PC-3 (cell line): ENCODE measurements around the gene ERAL1. TPM values are rescaled to one million over a fixed set of nuclear protein-coding genes. Genes with fewer than 3 reads are reported as not detected.

ENCODE experiments used
- ATAC-seq: fragments of 200-7000 bp; cut with Tn5 transposase; 2 replicates; pipeline ENCODE4 v1.9.1; 2020; ENCODE audit warnings: mild to moderate bottlenecking, moderate library complexity
- BruUV-seq: library from RNA; stranded (reverse); fragments of 400-500 nt; replicated peaks from 2 replicates; lab custom pipeline; 2021; lab: Mats Ljungman, UMichigan
- CTCF ChIA-PET: fragments of 300-600 bp; sonication (Branson Sonifier 250); formaldehyde crosslinking; loops from one replicate; lab custom pipeline; 2022; ENCODE audit warnings: antibody characterized with exemption; lab: Charles Lee
- POLR2A ChIA-PET: fragments of 300-600 bp; sonication (Branson Sonifier 250); formaldehyde crosslinking; loops from one replicate; lab custom pipeline; 2022; ENCODE audit warnings: antibody characterized with exemption; ENCODE audit not compliant: unreplicated experiment; lab: Charles Lee
- DNase-seq: peaks from one replicate; pipeline ENCODE4 v3.0.0-alpha.2; 2015
- H2AFZ ChIP-seq: fragments of 300-600 bp; sonication (generic); 2 replicates; pipeline ENCODE4 v1.6.0; 2016; ENCODE audit warnings: antibody characterized with exemption, low read length
- H3F3A ChIP-seq: fragments of 300-600 bp; sonication (generic); one replicate; pipeline ENCODE4 v1.6.0; 2017; ENCODE audit warnings: antibody characterized with exemption, low read length, control low read depth, mild to moderate bottlenecking; ENCODE audit not compliant: unreplicated experiment
- H3K27ac ChIP-seq: fragments of 300-600 bp; sonication (generic); 2 replicates; pipeline ENCODE4 v1.5.1; 2016; ENCODE audit warnings: mild to moderate bottlenecking, low read length
- H3K27me3 ChIP-seq: fragments of 300-600 bp; sonication (generic); 2 replicates; pipeline ENCODE4 v1.6.1; 2016; ENCODE audit warnings: low read length, mixed read lengths
- H3K36me3 ChIP-seq: fragments of 300-600 bp; sonication (generic); 2 replicates; pipeline ENCODE4 v1.6.1; 2016; ENCODE audit warnings: low read depth, mixed run types, low read length, mixed read lengths
- H3K4me1 ChIP-seq: fragments of 300-600 bp; sonication (generic); 2 replicates; pipeline ENCODE4 v1.5.1; 2016; ENCODE audit warnings: low read length; ENCODE audit not compliant: insufficient read depth
- H3K4me2 ChIP-seq: fragments of 300-600 bp; sonication (generic); 2 replicates; pipeline ENCODE4 v1.6.0; 2016; ENCODE audit warnings: low read length
- H3K4me3 ChIP-seq: fragments of 300-600 bp; sonication (generic); 2 replicates; pipeline ENCODE4 v1.5.1; 2016; ENCODE audit warnings: mild to moderate bottlenecking, low read length, mixed read lengths
- H3K79me2 ChIP-seq: fragments of 300-600 bp; sonication (generic); 2 replicates; pipeline ENCODE4 v1.6.1; 2017; ENCODE audit warnings: low read length, mixed read lengths
- H3K9ac ChIP-seq: fragments of 300-600 bp; sonication (generic); 2 replicates; pipeline ENCODE4 v1.6.0; 2016; ENCODE audit warnings: mild to moderate bottlenecking, low read length
- H3K9me2 ChIP-seq: fragments of 300-600 bp; sonication (generic); replicated peaks from 2 replicates; pipeline ENCODE4 v1.6.1; 2016; ENCODE audit warnings: mixed run types, low read length, mixed read lengths
- H3K9me3 ChIP-seq: fragments of 300-600 bp; sonication (generic); 2 replicates; pipeline ENCODE4 v1.6.1; 2016; ENCODE audit warnings: low read length, mixed read lengths
- H4K20me1 ChIP-seq: fragments of 300-600 bp; sonication (generic); 2 replicates; pipeline ENCODE4 v1.6.1; 2016; ENCODE audit warnings: low read length, mixed read lengths
- EZH2 ChIP-seq: fragments of 300-600 bp; sonication (generic); IDR thresholded peaks from one replicate; pipeline ENCODE4 v1.6.1; 2017; ENCODE audit warnings: antibody characterized with exemption, mild to moderate bottlenecking, low read length; ENCODE audit not compliant: unreplicated experiment
- EZH2phosphoT487 ChIP-seq: fragments of 300-600 bp; sonication (generic); IDR thresholded peaks from 2 replicates; pipeline ENCODE4 v1.6.1; 2018; ENCODE audit warnings: mild to moderate bottlenecking, antibody characterized with exemption, low read length, borderline replicate concordance
- intact Hi-C: fragments of 100-400 bp; cut with micrococcal nuclease; formaldehyde crosslinking; loops from 2 replicates; pipeline ENCODE4 v1.9.0; 2023
- total RNA-seq: library from RNA; depleted of rRNA; stranded (reverse); fragments of >200 nt; gene quantifications from 2 replicates; pipeline ENCODE4 v1.2.3, GENCODE V29; 2014
- TF ChIP-seq, protein P1 (sequence below): fragments of 300-600 bp; sonication (generic); conservative IDR thresholded peaks from 2 replicates; pipeline ENCODE4 v1.5.1; 2017; ENCODE audit warnings: antibody characterized with exemption, low read depth, mild to moderate bottlenecking, low read length

Gene ERAL1
- total RNA-seq, 1 experiment from 2014 or later = 30.5 TPM

DNA sequence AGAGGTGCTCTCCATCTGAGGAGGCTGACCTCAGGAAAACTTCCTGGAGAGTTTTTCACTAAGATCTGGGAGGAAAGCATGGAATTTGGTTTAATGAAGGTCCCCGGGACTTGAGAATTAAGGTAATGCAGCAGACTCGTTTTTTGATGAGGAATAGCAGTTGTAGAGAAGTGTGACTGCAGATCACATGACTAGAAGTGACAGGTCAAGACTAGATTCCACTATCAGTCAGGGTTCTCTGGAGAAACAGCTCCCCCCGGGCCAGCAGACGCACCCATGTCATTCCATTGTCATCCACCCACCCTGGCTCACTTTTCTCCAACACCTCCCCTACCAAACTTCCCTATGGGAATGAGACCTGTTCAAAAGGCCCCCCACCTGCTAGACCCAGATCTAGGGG is 50.0 kb downstream of the ERAL1 start:
- Histone ChIP-seq H4K20me1 (no peaks in the 10 kb centered on the region), H3K9me2 (no peaks in the 10 kb centered on the region), H3K4me2 (no peak overlapping the region), H3K9ac (no peak overlapping the region), H3K27me3 (no peaks in the 10 kb centered on the region), H3K9me3 (no peaks in the 10 kb centered on the region), H3K36me3 (peaks cover 14% of the 10 kb centered on the region; the same call in 1 of the 2 replicates), H3K79me2 (no peaks in the 10 kb centered on the region), H3K4me1 (peaks cover 18% of the 10 kb centered on the region), H3F3A (no peaks in the 10 kb centered on the region), H3K4me3 (no peak overlapping the region), H3K27ac (no peak overlapping the region), H2AFZ (no peak overlapping the region)
- TF ChIP-seq, protein P1, sequence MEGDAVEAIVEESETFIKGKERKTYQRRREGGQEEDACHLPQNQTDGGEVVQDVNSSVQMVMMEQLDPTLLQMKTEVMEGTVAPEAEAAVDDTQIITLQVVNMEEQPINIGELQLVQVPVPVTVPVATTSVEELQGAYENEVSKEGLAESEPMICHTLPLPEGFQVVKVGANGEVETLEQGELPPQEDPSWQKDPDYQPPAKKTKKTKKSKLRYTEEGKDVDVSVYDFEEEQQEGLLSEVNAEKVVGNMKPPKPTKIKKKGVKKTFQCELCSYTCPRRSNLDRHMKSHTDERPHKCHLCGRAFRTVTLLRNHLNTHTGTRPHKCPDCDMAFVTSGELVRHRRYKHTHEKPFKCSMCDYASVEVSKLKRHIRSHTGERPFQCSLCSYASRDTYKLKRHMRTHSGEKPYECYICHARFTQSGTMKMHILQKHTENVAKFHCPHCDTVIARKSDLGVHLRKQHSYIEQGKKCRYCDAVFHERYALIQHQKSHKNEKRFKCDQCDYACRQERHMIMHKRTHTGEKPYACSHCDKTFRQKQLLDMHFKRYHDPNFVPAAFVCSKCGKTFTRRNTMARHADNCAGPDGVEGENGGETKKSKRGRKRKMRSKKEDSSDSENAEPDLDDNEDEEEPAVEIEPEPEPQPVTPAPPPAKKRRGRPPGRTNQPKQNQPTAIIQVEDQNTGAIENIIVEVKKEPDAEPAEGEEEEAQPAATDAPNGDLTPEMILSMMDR = no peak
- TF ChIP-seq EZH2phosphoT487 (no peak), EZH2 (no peak)
- ATAC-seq (no peak), DNase-seq (no peak)
- BruUV-seq = no TSS peak
- intact Hi-C loops = loop anchor here (5.0 to 10.0 kb wide), 3 partner anchors 43 to 180 kb away; partner anchors contain the start of genes FAM222B, NEK8 and TLCD1
- CTCF ChIA-PET = no interaction called here
- POLR2A ChIA-PET = interaction anchor here (0.6 kb wide), 1 partner anchor 182 kb away, joined by 3 read pairs; no protein-coding TSS in a partner anchor

DNA sequence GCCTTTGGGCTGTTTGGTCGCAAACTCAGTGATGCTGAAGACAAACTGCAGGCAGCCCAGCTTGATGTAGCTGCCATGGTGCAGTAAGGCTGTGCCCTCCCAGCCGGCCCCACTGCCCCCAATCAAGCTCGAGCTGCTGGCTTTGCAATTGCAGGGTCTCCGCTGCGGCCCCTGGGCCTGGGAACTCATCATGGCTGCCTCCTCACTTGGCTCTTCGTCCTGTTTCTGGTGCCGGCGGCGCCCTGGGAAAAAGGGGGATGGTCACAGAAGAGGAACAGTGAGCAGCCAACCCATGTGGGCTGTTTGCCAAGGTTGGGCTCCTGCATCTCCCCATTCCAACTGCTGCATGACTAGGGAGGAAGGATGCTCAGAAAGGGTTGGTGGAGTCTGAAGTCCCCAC is 51.5 kb downstream of the ERAL1 start:
- TF ChIP-seq, protein P1 = no peak
- TF ChIP-seq EZH2 (no peak), EZH2phosphoT487 (no peak)

DNA sequence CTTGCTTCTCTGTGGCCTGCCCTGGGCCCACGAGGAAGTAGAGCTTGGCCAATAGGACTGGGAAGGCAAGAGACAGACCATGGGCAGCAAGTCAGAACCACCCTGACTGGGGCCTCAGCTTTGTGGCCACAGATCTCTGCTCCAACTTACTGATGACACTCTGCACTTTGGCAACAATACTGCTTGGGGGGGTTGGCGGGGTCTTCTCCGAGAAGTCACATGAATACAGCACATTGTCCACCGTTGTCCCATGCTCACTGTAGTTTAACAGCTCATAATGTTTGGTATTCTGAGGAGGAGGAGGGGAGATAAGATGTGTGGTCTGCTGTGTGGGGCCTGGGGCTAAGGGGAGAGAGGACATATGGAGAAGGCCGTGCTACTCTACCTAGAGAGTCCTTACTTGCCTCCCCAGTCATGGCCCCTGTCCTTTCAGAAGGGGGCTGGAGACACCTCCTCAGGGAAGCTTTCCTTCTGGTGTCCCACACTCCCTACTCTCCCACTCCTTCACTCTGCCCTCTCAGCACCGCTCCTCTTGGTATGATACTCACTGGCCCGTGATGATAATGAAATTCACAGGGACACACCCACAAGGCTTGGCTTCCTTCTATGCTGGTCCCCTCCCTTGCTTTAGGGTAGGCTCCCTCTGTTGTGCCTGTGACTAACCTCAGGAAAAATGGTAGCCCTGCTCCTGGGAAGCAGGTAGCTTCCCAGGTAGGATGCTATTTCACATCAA is 52.1 kb downstream of the ERAL1 start:
- Histone ChIP-seq H3K79me2 (no peaks in the 10 kb centered on the region), H4K20me1 (no peaks in the 10 kb centered on the region), H2AFZ (no peak overlapping the region), H3K27me3 (no peaks in the 10 kb centered on the region), H3K4me2 (no peak overlapping the region), H3F3A (no peaks in the 10 kb centered on the region), H3K9me2 (no peaks in the 10 kb centered on the region), H3K4me3 (no peak overlapping the region), H3K9me3 (no peaks in the 10 kb centered on the region), H3K9ac (no peak overlapping the region), H3K27ac (no peak overlapping the region), H3K4me1 (peaks cover 17% of the 10 kb centered on the region), H3K36me3 (peaks cover 26% of the 10 kb centered on the region)
- no peak for ATAC-seq
- CTCF ChIA-PET = no interaction called here
- no peak for DNase-seq
- intact Hi-C loops = loop anchor here (10.0 kb wide), 2 partner anchors 62 to 182 kb away; partner anchors contain the start of genes FAM222B, NEK8 and TLCD1
- POLR2A ChIA-PET = no interaction called here
- TF ChIP-seq, protein P1 = no peak
- no peak for TF ChIP-seq EZH2phosphoT487
- no peak for TF ChIP-seq EZH2
- BruUV-seq = no TSS peak

More for the DNA sequence above, 51.5 kb downstream of the ERAL1 start:
- ATAC-seq = no peak
- DNase-seq = no peak
- Histone ChIP-seq H3K36me3 (peaks cover 22% of the 10 kb centered on the region), H3K4me2 (no peak overlapping the region), H3K4me1 (peaks cover 18% of the 10 kb centered on the region), H3K9me3 (no peaks in the 10 kb centered on the region), H3F3A (no peaks in the 10 kb centered on the region), H3K9ac (no peak overlapping the region), H2AFZ (no peak overlapping the region), H4K20me1 (no peaks in the 10 kb centered on the region), H3K4me3 (no peak overlapping the region), H3K27me3 (no peaks in the 10 kb centered on the region), H3K9me2 (no peaks in the 10 kb centered on the region), H3K27ac (no peak overlapping the region), H3K79me2 (no peaks in the 10 kb centered on the region)
- ChIA-PET CTCF (no interaction called here), POLR2A (no interaction called here)
- intact Hi-C loops = loop anchor here (10.0 kb wide), 2 partner anchors 61 to 181 kb away; partner anchors contain the start of genes FAM222B, NEK8 and TLCD1
- BruUV-seq = no TSS peak
